ENCODE results near the gene SH3GL1. TPM values are rescaled to one million over a fixed set of nuclear protein-coding genes. Genes with fewer than 3 reads are reported as not detected.

The SH3GL1 gene
- total RNA-seq, 1 donor from 2014 or later = 24.7 TPM

- DNase-seq = no peak
These were observed 31.7 kb upstream of the SH3GL1 start for GRCh38 chr19:4431808-4432674.

GRCh38 chr19:4431296-4431695 lies 30.9 kb upstream of the SH3GL1 start:
- DNase-seq = no peak

- DNase-seq = no peak
These were observed 30.4 kb upstream of the SH3GL1 start for GRCh38 chr19:4430760-4431159.

- no peak for DNase-seq
These were observed 29.4 kb upstream of the SH3GL1 start for GRCh38 chr19:4429771-4430171.

GRCh38 chr19:4429256-4429655 lies 28.9 kb upstream of the SH3GL1 start:
- DNase-seq = no peak

- DNase-seq = no peak
These were observed 28.1 kb upstream of the SH3GL1 start for GRCh38 chr19:4428326-4428975.

GRCh38 chr19:4425537-4425936 lies 25.2 kb upstream of the SH3GL1 start:
- no peak for DNase-seq

GRCh38 chr19:4423416-4424126 lies 23.2 kb upstream of the SH3GL1 start:
- DNase-seq = no peak

- DNase-seq = no peak
These were observed 15.9 kb upstream of the SH3GL1 start for GRCh38 chr19:4416268-4416667.

GRCh38 chr19:4415352-4415751 lies 15.0 kb upstream of the SH3GL1 start:
- DNase-seq = no peak

- DNase-seq = no peak
These were observed 14.5 kb upstream of the SH3GL1 start for GRCh38 chr19:4414800-4415321.

- no peak for DNase-seq
These were observed 13.9 kb upstream of the SH3GL1 start for GRCh38 chr19:4414144-4414799.

- DNase-seq = no peak
These were observed 13.2 kb upstream of the SH3GL1 start for GRCh38 chr19:4413588-4413987.

GRCh38 chr19:4409123-4409933 lies 9.0 kb upstream of the SH3GL1 start:
- DNase-seq = no peak

- no peak for DNase-seq
These were observed 6.3 kb upstream of the SH3GL1 start for GRCh38 chr19:4406626-4407025.

- DNase-seq = no peak
These were observed 5.6 kb upstream of the SH3GL1 start for GRCh38 chr19:4405977-4406376.

- no peak for DNase-seq
These were observed 2.8 kb upstream of the SH3GL1 start for GRCh38 chr19:4403005-4403761.

- DNase-seq = peak; percentile 100
These were observed 2.0 kb upstream of the SH3GL1 start, which contains the start of gene CHAF1A for GRCh38 chr19:4402171-4403004. Gene CHAF1A, plus strand, starts transcription at chr19:4402640. Its CDS starts 123 bp downstream, at chr19:4402763.

GRCh38 chr19:4401769-4402170 lies 1.4 kb upstream of the SH3GL1 start:
- DNase-seq = no peak

GRCh38 chr19:4399812-4400134 lies 574 bp downstream of the SH3GL1 start:
- no peak for DNase-seq

Measured in skin of body (tissue), 2 donors.